ENCODE results near the gene CFAP74.

The CFAP74 gene

DNA sequence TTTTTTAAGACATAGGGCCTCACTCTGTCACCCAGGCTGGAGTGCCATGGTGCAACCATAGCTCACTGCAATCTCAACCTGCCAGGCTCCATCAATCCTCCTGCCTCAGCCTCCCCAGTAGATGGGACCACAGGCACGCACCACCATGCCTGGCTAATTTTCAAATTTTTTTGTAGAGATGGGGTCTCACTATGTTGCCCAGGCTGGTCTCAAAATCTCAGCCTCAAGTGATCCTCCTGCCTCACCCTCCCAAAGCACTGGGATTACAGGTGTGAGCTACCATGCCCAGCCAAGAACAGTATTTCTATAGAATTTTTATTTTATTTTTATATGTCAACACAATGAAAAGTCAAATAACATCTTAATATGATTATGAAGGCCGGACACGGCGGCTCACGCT is 123.6 kb downstream of the CFAP74 start:
- H3K36me3 ChIP-seq (ENCODE audit: insufficient read depth, low read length): peaks cover 31% of the 10 kb centered on the region
- WGBS: 96% methylated on average over 5 of the region's 5 CpGs
- no peak overlapping the region for H3K9ac ChIP-seq (ENCODE audit: low read depth, low read length)
- peaks cover 7% of the 10 kb centered on the region; the same call in 1 of the 2 replicates for H3K4me1 ChIP-seq (ENCODE audit: insufficient read depth, low read length)
- no peak overlapping the region for H3K27ac ChIP-seq (ENCODE audit: low read depth, low read length)
- H3K27me3 ChIP-seq (ENCODE audit: insufficient read depth, low read length): no peaks in the 10 kb centered on the region
- no peak overlapping the region for H3K4me3 ChIP-seq (ENCODE audit: low read length)
- no peaks in the 10 kb centered on the region for H3K9me3 ChIP-seq (ENCODE audit: insufficient read depth, low read depth, low read length)

DNA sequence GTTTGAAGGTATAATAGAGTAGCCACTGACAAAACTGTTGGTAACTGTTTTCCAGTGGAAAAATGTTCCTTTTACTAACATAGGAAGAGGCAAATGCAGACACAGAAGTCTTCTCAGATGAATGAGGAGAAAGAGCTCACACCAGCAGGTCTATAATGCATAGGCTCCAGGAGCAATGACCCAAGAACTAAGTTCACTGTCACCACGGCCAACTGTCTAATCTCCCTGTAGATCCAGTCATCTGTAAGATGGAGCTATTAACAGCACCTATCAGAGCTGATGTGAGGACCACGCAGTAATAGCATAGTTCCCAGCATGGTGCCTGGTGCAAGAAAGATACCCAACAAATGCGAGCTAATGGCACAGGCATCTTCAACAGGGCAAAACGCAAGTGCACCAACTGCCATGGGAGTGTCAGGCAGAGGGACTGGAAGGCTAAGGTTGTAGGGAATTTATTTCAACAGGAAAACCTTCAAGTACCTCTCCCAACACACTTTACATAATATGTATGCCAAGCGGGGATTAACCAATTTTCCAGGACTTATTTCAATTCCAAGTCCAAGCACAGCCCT is 125.6 kb downstream of the CFAP74 start:
- H3K36me3 ChIP-seq (ENCODE audit: insufficient read depth, low read length): peaks cover 43% of the 10 kb centered on the region
- 88% methylated on average over 5 of the region's 5 CpGs for WGBS
- H3K9me3 ChIP-seq (ENCODE audit: insufficient read depth, low read depth, low read length): no peaks in the 10 kb centered on the region
- H3K4me3 ChIP-seq (ENCODE audit: low read length): no peak overlapping the region
- H3K27ac ChIP-seq (ENCODE audit: low read depth, low read length): no peak overlapping the region
- no peak overlapping the region for H3K9ac ChIP-seq (ENCODE audit: low read depth, low read length)
- H3K27me3 ChIP-seq (ENCODE audit: insufficient read depth, low read length): no peaks in the 10 kb centered on the region
- peaks cover 7% of the 10 kb centered on the region; the same call in 1 of the 2 replicates for H3K4me1 ChIP-seq (ENCODE audit: insufficient read depth, low read length)

DNA sequence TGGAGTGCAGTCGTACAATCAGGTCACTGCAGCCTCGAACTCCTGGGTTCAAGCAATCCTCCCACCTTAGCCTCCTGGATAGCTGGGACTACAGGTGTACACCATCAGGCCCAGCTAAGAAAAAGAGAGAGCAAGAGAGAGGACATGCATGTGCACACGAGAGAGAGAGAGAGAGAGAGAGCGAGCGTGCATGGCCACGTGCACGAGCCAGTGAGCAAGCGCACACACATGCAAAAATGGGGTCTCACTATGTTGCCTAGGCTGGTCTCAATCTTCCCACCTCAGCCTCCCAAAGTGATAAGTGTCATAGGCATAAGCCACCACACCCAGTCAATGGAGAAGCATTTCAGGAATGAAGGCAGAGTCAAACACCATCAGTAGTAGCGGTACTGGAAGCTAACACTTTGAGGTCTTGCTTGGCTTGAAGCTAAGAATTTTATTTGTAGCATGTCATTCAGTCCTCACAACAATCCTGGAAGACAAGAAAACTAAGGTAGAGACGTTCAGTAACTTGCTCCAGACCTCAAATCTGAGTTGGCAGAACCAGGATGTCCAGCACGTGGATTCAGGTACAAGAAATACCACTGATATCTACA is 127.2 kb downstream of the CFAP74 start:
- H3K27me3 ChIP-seq (ENCODE audit: insufficient read depth, low read length): no peaks in the 10 kb centered on the region
- 0 out of 2 replicates have a peak, but pooled peaks cover under 1% of the 10 kb centered on the region for H3K4me1 ChIP-seq (ENCODE audit: insufficient read depth, low read length)
- no peak overlapping the region for H3K9ac ChIP-seq (ENCODE audit: low read depth, low read length)
- peaks cover 43% of the 10 kb centered on the region for H3K36me3 ChIP-seq (ENCODE audit: insufficient read depth, low read length)
- H3K27ac ChIP-seq (ENCODE audit: low read depth, low read length): no peak overlapping the region
- no peaks in the 10 kb centered on the region for H3K9me3 ChIP-seq (ENCODE audit: insufficient read depth, low read depth, low read length)
- no peak overlapping the region for H3K4me3 ChIP-seq (ENCODE audit: low read length)
- 98% methylated on average over 11 of the region's 11 CpGs for WGBS

DNA sequence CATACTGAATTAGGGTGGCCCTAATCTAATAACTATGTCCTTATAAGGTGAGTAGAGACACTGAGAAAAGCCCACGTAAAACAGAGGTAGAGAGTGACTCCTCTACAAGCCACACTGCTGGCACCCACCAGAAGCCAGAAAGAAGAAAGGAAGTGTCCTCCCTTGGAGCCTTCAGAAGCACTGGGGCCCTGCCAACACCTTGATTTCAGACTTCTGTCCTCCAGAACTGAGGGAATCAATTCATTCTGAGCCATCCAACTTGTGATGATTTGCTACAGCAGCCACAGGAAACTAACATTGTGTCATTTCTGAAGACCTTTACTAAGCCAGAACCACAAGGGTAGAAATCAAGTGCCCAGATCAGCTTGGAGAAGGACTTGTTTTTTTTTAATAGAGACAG is 127.7 kb downstream of the CFAP74 start:
- H3K9me3 ChIP-seq (ENCODE audit: insufficient read depth, low read depth, low read length): no peaks in the 10 kb centered on the region
- no peaks in the 10 kb centered on the region for H3K27me3 ChIP-seq (ENCODE audit: insufficient read depth, low read length)
- no peaks in the 10 kb centered on the region for H3K4me1 ChIP-seq (ENCODE audit: insufficient read depth, low read length)
- peaks cover 43% of the 10 kb centered on the region for H3K36me3 ChIP-seq (ENCODE audit: insufficient read depth, low read length)
- H3K4me3 ChIP-seq (ENCODE audit: low read length): no peak overlapping the region
- H3K9ac ChIP-seq (ENCODE audit: low read depth, low read length): no peak overlapping the region
- H3K27ac ChIP-seq (ENCODE audit: low read depth, low read length): no peak overlapping the region; the same call in 1 of the 2 replicates
- 100% methylated on average over 1 of the region's 1 CpG for WGBS

DNA sequence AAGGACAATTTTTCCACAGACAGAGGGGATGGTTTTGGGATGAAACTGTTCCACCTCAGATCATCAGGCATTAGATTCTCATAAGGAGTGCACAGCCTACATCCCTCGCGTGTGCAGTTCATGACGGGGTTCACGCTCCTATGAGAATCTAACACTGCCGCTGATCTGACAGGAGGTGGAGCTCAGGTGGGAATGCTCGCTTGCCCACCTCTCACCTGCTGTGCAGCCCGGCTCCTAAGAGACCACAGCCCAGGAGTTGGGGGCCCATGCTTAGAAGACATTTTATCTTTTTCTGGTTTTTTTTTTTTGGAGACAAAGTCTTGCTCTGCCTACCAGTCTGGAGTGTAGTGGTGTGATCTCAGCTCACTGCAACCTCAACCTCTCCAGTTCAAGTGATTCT is 128.7 kb downstream of the CFAP74 start:
- H3K4me1 ChIP-seq (ENCODE audit: insufficient read depth, low read length): no peaks in the 10 kb centered on the region
- no peak overlapping the region for H3K4me3 ChIP-seq (ENCODE audit: low read length)
- no peak overlapping the region for H3K27ac ChIP-seq (ENCODE audit: low read depth, low read length)
- WGBS: 95% methylated on average over 7 of the region's 7 CpGs
- peaks cover 43% of the 10 kb centered on the region for H3K36me3 ChIP-seq (ENCODE audit: insufficient read depth, low read length)
- H3K9ac ChIP-seq (ENCODE audit: low read depth, low read length): no peak overlapping the region
- H3K9me3 ChIP-seq (ENCODE audit: insufficient read depth, low read depth, low read length): no peaks in the 10 kb centered on the region
- H3K27me3 ChIP-seq (ENCODE audit: insufficient read depth, low read length): no peaks in the 10 kb centered on the region

DNA sequence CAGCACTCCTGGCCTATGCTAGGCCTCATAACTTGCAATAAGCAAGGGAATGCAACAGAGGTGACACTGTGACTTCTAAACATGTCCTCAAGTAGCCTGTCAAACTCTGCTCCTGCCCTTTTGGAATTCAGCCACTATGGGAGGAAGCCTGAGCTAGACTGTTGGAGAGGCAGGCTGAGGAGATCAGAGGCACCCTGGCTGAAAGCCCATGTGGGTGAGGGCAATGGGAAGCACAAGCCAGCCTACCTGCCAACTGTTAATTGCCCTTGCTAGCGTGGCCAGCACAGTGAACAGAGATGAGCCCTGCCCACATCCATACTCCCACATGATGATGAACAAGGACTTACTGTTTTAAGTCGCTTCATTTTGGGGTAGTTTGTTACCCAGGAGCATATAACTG is 130.4 kb downstream of the CFAP74 start:
- H3K27ac ChIP-seq (ENCODE audit: low read depth, low read length): no peak overlapping the region
- no peaks in the 10 kb centered on the region for H3K9me3 ChIP-seq (ENCODE audit: insufficient read depth, low read depth, low read length)
- no peaks in the 10 kb centered on the region for H3K4me1 ChIP-seq (ENCODE audit: insufficient read depth, low read length)
- peaks cover 43% of the 10 kb centered on the region for H3K36me3 ChIP-seq (ENCODE audit: insufficient read depth, low read length)
- H3K4me3 ChIP-seq (ENCODE audit: low read length): no peak overlapping the region
- no peaks in the 10 kb centered on the region for H3K27me3 ChIP-seq (ENCODE audit: insufficient read depth, low read length)
- H3K9ac ChIP-seq (ENCODE audit: low read depth, low read length): no peak overlapping the region
- WGBS: 92% methylated on average over 2 of the region's 2 CpGs

DNA sequence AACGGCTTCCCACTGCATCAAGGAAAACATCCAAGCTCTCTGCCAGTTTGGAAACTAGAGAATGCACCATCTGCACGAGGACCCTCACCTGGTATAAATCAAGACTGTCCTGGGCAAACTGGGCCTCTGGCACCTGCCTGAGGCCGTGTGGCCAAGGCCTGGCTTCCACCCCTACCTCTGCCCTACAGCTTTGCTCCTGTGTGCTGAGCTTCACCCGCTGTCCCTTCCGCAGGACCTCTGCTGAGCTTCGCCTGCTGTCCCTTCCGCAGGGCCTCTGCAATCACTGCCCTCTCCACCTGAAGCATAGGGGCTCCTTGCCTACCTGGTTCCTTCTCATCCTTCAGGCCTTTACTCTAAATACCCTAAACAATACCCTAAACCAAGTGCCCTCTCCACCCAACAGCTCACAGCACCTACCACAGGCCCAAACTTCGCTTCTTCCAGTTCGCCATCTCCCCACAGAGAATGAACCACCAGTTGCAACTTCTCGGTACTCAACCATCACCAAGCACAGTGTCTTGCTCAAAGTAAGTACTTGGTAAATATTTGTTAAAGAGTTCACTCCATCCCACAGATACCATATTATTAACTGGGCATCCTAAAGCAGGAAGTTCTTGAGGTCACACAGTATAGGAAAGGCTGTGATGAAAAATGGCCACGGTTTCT is 131.1 kb downstream of the CFAP74 start:
- peaks cover 38% of the 10 kb centered on the region for H3K36me3 ChIP-seq (ENCODE audit: insufficient read depth, low read length)

More for the DNA sequence above, 131.1 kb downstream of the CFAP74 start:
- Histone ChIP-seq H3K27me3 (ENCODE audit: insufficient read depth, low read length) (no peaks in the 10 kb centered on the region), H3K4me3 (ENCODE audit: low read length) (no peak overlapping the region), H3K27ac (ENCODE audit: low read depth, low read length) (no peak overlapping the region), H3K4me1 (ENCODE audit: insufficient read depth, low read length) (no peaks in the 10 kb centered on the region), H3K9me3 (ENCODE audit: insufficient read depth, low read depth, low read length) (no peaks in the 10 kb centered on the region), H3K9ac (ENCODE audit: low read depth, low read length) (no peak overlapping the region)
- 95% methylated on average over 10 of the region's 11 CpGs for WGBS
